Measurements from ENCODE around the gene DPYD. TPM values are rescaled to one million over a fixed set of nuclear protein-coding genes. Genes with fewer than 3 reads are reported as not detected.

The DPYD gene
- total and polyA plus RNA-seq, 4 donors, result 17.7 to 99.3 (median 74.4) TPM

DNA sequence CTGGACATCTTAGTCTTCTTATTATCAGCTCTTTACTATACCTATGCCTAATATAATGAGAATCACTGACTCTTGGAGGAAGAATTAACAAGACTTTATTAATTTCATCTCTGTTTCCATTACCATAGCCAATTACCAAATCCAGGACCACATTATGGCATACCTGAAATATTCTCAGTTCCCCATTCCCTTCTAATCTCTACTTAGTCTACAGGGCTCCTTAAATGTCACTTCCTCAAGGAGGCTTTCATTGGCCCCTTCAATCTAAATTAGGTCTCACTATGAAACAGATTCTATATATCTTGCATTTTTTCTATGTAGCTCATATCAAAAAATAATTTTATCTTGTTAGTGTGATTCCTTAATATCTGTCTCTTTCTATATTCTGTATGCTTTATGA lies 828.0 kb downstream of the DPYD start:
- ATAC-seq (ENCODE audit: insufficient read depth, low FRiP score), result no peak
- TF ChIP-seq, protein P1, sequence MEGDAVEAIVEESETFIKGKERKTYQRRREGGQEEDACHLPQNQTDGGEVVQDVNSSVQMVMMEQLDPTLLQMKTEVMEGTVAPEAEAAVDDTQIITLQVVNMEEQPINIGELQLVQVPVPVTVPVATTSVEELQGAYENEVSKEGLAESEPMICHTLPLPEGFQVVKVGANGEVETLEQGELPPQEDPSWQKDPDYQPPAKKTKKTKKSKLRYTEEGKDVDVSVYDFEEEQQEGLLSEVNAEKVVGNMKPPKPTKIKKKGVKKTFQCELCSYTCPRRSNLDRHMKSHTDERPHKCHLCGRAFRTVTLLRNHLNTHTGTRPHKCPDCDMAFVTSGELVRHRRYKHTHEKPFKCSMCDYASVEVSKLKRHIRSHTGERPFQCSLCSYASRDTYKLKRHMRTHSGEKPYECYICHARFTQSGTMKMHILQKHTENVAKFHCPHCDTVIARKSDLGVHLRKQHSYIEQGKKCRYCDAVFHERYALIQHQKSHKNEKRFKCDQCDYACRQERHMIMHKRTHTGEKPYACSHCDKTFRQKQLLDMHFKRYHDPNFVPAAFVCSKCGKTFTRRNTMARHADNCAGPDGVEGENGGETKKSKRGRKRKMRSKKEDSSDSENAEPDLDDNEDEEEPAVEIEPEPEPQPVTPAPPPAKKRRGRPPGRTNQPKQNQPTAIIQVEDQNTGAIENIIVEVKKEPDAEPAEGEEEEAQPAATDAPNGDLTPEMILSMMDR (IDR thresholded peaks at IDR 0.05; ENCODE audit: control extremely low read depth, extremely low read depth), result no peak

DNA sequence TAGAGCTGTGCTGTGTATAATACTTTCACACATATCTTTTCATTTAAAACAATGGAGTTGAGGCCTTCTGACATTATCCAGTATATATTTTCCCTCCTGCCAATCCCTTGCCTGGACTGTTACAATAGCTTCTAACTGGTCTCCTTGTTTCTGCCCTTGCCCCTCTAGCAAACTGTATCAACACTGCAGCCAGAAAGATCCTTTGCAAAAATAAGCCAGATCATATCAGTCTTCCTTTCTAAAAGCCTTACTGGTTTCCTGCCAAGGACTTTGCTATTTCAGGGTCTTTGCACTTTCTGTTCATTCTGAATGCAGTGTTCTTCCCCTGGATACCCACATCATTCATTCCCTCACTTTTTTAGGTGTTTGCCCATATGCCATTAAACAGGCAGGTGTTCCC lies 829.2 kb downstream of the DPYD start:
- peaks cover 0 to 35% (median 5%) of the 10 kb centered on the region in 5 donors for H3K4me1 ChIP-seq (ENCODE audit: control insufficient read depth in 5 of 5, insufficient read depth in 5 of 5, low read length in 5 of 5)
- H3K4me3 ChIP-seq, result no peak overlapping the region
- TF ChIP-seq, protein P1 (IDR thresholded peaks at IDR 0.05; ENCODE audit: control extremely low read depth, extremely low read depth), result no peak
- no peaks in the 10 kb centered on the region for H3K36me3 ChIP-seq (ENCODE audit: control insufficient read depth in 4 of 4, insufficient read depth in 4 of 4, low read length in 4 of 4)
- no peaks in the 10 kb centered on the region for H3K27me3 ChIP-seq (ENCODE audit: control insufficient read depth in 3 of 3, insufficient read depth in 3 of 3, low read length in 2 of 3)
- H3K9me3 ChIP-seq (ENCODE audit: control insufficient read depth in 4 of 4, insufficient read depth in 3 of 4, low read length in 3 of 4), result no peaks in the 10 kb centered on the region
- DNase-seq (no peak), ATAC-seq (ENCODE audit: insufficient read depth, low FRiP score) (no peak)
- H3K9ac ChIP-seq (ENCODE audit: insufficient read depth in 1 of 2, low read length in 2 of 2), result no peak overlapping the region
- H3K27ac ChIP-seq (ENCODE audit: low read depth in 1 of 2, low read length in 1 of 2), result no peak overlapping the region

More for the DNA sequence above, 828.0 kb downstream of the DPYD start:
- no peak overlapping the region for H3K27ac ChIP-seq (ENCODE audit: low read depth in 1 of 2, low read length in 1 of 2)
- H3K9ac ChIP-seq (ENCODE audit: insufficient read depth in 1 of 2, low read length in 2 of 2), result no peak overlapping the region
- H3K27me3 ChIP-seq (ENCODE audit: control insufficient read depth in 3 of 3, insufficient read depth in 3 of 3, low read length in 2 of 3), result no peaks in the 10 kb centered on the region
- H3K4me3 ChIP-seq, result no peak overlapping the region
- peaks cover 0 to 9% (median 5%) of the 10 kb centered on the region in 4 donors for H3K36me3 ChIP-seq (ENCODE audit: control insufficient read depth in 4 of 4, insufficient read depth in 4 of 4, low read length in 4 of 4)
- H3K4me1 ChIP-seq (ENCODE audit: control insufficient read depth in 5 of 5, insufficient read depth in 5 of 5, low read length in 5 of 5), result peaks cover 0 to 35% (median 5%) of the 10 kb centered on the region in 5 donors
- no peaks in the 10 kb centered on the region for H3K9me3 ChIP-seq (ENCODE audit: control insufficient read depth in 4 of 4, insufficient read depth in 3 of 4, low read length in 3 of 4)
- DNase-seq, result no peak

DNA sequence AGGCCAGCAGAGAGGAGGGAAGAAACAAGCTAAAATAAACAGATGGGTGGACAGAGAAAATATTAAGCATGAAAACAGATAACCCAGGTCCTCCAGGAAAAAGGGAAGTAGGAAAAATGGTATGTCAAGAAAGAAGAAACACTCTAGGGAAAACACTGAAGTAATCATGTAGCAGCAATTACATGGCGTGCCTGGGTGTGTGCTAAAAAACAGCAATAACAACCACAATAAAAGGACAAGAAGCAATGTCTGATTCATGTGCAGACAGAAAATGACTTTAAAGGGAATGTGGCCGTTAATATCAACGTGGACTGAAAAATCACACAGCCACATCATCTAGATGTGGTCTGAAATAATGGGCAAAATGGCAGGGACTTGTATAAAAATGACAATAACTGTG lies 829.6 kb downstream of the DPYD start:
- Histone ChIP-seq H3K9ac (ENCODE audit: insufficient read depth in 1 of 2, low read length in 2 of 2) (no peak overlapping the region), H3K27me3 (ENCODE audit: control insufficient read depth in 3 of 3, insufficient read depth in 3 of 3, low read length in 2 of 3) (no peaks in the 10 kb centered on the region), H3K27ac (ENCODE audit: low read depth in 1 of 2, low read length in 1 of 2) (no peak overlapping the region), H3K4me3 (no peak overlapping the region), H3K4me1 (ENCODE audit: control insufficient read depth in 5 of 5, insufficient read depth in 5 of 5, low read length in 5 of 5) (peaks cover 0 to 35% (median 5%) of the 10 kb centered on the region in 5 donors), H3K9me3 (ENCODE audit: control insufficient read depth in 4 of 4, insufficient read depth in 3 of 4, low read length in 3 of 4) (no peaks in the 10 kb centered on the region), H3K36me3 (ENCODE audit: control insufficient read depth in 4 of 4, insufficient read depth in 4 of 4, low read length in 4 of 4) (no peaks in the 10 kb centered on the region)
- WGBS, 2 donors, result 71 to 72% methylated on average over 3 of the region's 3 CpGs
- DNase-seq, result no peak
- TF ChIP-seq, protein P1 (IDR thresholded peaks at IDR 0.05; ENCODE audit: control extremely low read depth, extremely low read depth), result no peak
- ATAC-seq (ENCODE audit: insufficient read depth, low FRiP score), result no peak

DNA sequence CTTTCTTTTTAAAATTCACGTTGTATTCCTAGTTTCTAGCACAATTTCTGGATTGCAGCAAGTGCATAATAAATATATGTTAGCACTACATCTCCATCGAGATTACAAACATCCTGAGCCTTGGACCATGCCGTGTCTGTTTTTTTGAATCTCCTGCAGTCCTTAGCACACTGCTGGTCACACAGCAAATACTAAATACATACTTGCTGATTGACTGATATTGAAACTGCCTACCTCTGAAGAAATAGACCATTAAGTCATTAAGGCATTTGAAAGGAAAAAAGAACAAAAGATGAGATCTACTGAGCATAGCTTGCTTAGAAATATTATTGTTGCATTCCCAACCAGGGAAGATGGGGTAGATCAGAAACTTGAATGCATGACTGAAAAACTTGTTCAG lies 830.1 kb downstream of the DPYD start:
- WGBS, 2 donors, result 86 to 89% methylated on average over 3 of the region's 3 CpGs
- Histone ChIP-seq H3K27me3 (ENCODE audit: control insufficient read depth in 3 of 3, insufficient read depth in 3 of 3, low read length in 2 of 3) (no peaks in the 10 kb centered on the region), H3K4me1 (ENCODE audit: control insufficient read depth in 5 of 5, insufficient read depth in 5 of 5, low read length in 5 of 5) (peaks cover 0 to 35% (median 5%) of the 10 kb centered on the region in 5 donors), H3K27ac (ENCODE audit: low read depth in 1 of 2, low read length in 1 of 2) (no peak overlapping the region), H3K9ac (ENCODE audit: insufficient read depth in 1 of 2, low read length in 2 of 2) (no peak overlapping the region), H3K4me3 (no peak overlapping the region), H3K36me3 (ENCODE audit: control insufficient read depth in 4 of 4, insufficient read depth in 4 of 4, low read length in 4 of 4) (no peaks in the 10 kb centered on the region), H3K9me3 (ENCODE audit: control insufficient read depth in 4 of 4, insufficient read depth in 3 of 4, low read length in 3 of 4) (no peaks in the 10 kb centered on the region)
- ATAC-seq (ENCODE audit: insufficient read depth, low FRiP score) (no peak), DNase-seq (no peak)
- TF ChIP-seq, protein P1 (IDR thresholded peaks at IDR 0.05; ENCODE audit: control extremely low read depth, extremely low read depth), result no peak

Data from lung (tissue), 12 donors.